HT1080 (cell line): ENCODE measurements around the gene TGFBI. TPM values are rescaled to one million over a fixed set of nuclear protein-coding genes. Genes with fewer than 3 reads are reported as not detected.
A peak's percentile ranks its signal among the peaks of the same experiment; 100 is the strongest.

ENCODE experiments used
- DNase-seq: peaks from one replicate; pipeline ENCODE4 v3.0.0-alpha.2; 2015; ENCODE audit warnings: low read depth
- polyA plus RNA-seq, 2 experiments: library from polyadenylated mRNA; depleted of rRNA; stranded (reverse); fragments of >200 nt; gene quantifications; 2 replicates each; pipeline ENCODE4 v1.2.3, GENCODE V29; 2015
- total RNA-seq: library from RNA; depleted of rRNA; stranded (reverse); fragments of >200 nt; shearing (Covaris generic); gene quantifications from 2 replicates; pipeline ENCODE4 v1.2.3, GENCODE V29; 2014; rRNA removed

The TGFBI gene
- total RNA-seq = 34.9 and 56.4 TPM in 2 replicates
- polyA plus RNA-seq (2015; cell fraction: cytosol; rRNA removed) = 170 and 171 TPM in 2 replicates
- 147 and 174 TPM in 2 replicates for polyA plus RNA-seq (2015; cell fraction: nucleus; rRNA removed)

DNA sequence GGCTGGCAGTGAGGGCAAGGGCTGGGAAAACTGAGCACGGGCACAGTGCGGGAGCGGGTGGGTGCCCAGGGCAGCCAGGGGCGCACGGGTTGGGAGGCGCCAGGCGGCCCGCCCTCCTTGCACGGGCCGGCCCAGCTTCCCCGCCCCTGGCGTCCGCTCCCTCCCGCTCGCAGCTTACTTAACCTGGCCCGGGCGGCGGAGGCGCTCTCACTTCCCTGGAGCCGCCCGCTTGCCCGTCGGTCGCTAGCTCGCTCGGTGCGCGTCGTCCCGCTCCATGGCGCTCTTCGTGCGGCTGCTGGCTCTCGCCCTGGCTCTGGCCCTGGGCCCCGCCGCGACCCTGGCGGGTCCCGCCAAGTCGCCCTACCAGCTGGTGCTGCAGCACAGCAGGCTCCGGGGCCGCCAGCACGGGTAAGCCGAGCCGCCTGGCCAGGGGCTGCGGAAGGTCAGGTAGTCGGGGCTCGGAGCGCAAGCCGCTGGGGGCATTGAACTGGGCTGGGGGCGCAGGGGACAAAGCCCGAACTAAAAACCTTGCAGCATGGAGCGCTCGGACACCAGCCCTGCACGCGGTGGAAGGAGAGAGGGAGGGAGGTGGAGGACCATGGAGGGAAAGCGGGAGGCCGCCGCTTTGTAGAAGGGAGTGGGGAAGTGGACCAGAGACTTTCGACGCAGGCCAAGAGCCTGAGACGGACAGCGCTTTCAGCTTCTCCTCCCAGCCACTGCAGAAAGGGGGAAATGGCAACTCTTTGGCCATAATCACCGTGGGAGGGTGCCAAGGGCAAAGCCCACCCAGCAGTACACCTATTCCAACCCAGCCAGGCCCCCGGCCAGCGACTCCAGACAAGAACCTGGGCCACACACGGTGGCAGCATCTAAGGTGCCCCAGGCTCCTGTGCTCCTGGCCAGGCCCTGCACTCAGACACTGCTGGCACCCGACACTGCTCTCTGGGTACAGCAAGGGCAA is at the start of gene TGFBI:
Gene TGFBI, plus strand, starts transcription at position 207 of the 961 bp plus-strand sequence. Its CDS starts 68 bp downstream, at position 275.
- no peak for DNase-seq

DNA sequence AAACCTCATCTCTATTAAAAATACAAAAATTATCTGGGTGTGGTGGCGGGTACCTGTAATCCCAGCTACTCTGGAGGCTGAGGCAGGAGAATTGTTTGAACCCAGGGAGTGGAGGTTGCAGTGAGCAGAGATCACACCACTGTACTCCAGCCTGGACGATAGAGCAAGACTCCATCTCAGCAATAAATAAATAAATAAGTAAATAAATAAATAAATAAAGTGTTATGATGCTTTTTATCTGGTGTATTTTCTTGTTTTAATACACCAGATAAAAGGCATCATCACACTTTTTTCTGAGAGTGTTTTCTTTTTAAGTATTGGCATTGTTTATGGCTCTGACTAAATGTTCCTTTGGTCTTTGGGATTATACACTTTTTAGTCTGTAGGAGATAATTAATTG is 49.8 kb upstream of the TGFBI start:
- no peak for DNase-seq

DNA sequence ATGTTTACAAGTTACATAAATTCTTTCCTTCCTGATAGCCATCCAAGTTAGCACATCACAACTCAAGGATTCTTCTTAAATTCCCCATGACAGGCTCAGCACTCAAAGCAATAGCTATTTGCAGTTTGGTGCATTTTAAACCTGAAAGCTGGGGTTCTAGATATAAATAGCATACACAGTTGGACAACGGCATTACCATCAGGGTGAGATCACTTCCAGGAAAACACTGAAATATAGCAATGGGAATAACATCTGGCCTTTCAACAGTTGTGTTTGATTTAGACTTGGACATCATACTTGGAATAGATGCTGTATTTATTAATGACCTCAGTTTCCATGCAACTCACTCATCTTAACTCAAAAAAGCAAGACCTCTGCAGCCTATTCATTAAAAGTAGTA is 49.3 kb upstream of the TGFBI start:
- DNase-seq = peak; percentile 26

DNA sequence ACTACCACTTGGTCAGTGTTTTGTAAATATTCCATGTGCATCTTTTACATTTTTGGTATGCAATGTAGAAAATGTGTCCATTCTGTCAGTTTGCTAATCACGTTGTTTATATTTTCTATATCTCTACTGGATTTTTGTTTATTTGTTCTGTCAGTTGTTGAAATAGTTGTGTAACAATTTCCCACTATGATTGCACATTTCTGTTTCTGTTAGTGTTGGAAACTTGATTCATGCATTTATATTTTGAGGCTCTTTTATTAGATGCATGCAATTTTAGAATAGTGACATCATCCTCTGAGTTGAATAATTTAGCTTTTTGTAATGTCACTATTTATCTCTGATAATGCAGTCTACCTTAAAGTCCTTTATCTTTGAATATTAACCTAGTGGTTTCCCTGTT is 48.2 kb upstream of the TGFBI start:
- no peak for DNase-seq

DNA sequence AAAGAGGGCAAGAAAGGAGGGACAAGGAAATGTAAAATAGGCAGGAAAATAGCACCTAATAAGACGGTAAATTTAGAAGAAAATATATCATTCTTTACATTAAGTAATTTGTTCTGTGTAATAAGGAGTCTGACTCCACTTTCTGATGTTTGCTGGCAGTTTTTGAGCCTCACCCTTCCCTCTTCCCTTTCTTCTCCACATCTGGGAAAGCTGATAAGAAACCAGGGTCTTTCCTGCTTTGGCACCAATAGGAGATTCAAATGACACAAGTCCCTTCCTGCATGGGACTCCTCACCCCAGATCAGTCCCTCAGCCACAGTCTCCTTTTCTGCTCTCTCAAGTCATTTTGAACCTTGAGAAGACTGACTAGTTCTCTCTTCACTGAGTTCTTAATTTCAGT is 42.8 kb upstream of the TGFBI start:
- no peak for DNase-seq

DNA sequence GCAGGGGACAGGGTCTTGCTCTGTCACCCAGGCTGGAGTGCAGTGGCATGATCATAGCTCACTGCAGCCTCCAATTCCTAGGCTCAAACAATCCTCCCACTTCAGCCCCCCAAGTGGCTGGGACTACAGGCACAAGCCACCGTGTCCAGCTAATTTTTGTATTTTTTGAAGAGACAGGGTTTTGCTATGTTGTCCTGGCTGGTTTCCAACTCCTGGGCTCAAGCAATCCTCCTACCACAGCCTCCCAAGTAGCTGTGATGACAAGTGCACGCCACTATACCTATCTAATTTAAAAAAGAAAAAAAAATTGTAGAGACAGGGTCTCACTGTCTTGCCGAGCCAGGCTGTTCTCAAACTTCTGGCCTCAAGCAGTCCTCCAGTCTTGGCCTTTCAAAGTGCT is 42.4 kb upstream of the TGFBI start:
- DNase-seq = no peak

DNA sequence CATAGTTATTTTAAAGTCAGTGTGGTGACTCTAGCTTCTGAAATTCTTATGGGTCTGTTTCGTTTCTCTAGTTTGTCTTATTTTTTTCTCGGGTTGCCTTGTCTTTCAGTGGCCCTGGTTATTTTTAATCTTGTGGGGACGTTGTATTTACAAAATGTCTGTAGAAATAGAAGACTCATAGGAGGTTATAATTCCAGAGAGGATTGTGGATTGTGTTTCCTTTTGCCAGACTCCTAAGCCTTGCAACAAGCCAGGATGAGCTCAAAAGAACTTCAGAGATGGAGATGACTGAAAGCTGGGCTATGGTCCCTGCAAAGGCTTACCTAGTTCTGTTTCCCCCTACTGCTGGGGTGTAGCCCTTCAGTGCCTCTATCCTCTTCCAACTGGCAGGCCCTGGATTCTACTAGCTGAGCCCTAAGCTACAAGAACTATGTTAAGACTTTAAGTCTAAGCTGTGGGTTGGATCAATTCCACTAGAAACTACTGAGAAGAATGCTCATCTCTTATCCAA is 41.8 kb upstream of the TGFBI start:
- no peak for DNase-seq

DNA sequence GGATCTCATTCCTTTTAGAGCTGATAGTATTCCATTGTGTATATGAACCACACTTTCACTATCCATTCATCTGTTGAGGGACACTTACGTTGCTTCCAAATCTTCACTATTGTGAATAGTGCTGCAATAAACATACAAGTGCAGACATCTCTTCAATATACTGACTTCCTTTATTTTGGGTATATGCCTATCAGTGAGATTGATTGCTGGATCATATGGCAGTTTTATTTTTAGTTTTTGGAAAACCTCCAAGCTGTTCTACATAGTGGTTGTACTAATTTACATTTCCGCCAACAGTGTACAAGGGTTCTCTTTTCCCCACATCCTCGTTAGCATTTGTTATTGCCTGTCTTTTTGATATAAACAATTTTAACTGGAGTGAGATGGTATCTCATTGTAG is 40.2 kb upstream of the TGFBI start:
- no peak for DNase-seq

DNA sequence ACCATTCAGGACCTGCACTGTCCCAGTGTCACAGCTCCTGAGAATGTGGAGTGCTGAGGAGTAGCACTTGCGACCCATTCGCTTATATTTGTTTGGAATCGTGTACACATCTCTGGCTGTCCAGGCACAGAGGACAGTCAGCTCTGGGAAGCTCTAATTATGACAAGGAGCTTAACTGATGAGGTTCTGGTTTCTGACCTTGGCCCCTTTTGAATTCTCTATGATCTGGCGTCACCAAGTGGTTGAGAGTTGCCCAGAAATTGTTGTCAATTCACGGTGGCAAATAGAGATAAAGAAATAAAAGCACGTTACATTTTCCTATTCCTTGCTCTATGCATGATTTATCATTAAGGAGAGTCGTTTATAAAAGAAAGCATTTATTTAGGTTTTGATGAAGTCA is 39.1 kb upstream of the TGFBI start:
- no peak for DNase-seq

DNA sequence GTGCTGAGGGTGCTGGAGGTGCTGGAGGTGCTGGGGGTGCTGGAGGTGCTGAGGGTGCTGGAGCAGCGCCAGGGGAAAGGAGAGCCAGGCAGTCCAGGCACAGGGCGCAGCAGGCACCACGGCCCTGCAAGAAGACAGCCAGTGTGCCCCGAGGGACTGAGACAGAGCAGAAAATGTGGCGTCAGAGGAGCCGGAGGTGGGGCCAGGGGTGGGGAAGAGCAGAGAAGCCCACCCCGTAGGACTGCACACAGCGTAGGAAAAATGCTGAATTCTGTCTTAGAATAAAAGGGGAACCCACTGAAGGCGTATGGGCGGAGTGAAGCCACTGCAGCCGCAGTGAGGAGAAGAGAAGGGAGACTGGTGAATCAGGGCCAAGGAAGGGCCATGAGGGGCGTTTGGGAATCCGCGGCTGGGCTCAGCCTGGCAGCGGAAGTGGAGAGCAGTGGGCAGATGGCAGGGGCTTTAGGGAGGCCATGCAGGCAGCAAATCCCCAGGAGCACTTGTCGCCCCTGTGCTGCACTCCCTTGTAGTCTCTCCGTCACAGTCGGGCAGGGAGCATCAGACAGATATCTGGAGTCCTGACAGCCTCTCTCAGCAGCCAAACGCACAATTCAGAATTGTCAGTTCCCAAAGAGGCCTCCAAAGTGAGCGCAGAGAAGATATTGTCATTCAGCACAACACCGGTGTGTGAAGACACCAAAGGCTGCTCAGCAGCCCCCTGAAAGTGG is 38.1 kb upstream of the TGFBI start:
- DNase-seq = no peak

DNA sequence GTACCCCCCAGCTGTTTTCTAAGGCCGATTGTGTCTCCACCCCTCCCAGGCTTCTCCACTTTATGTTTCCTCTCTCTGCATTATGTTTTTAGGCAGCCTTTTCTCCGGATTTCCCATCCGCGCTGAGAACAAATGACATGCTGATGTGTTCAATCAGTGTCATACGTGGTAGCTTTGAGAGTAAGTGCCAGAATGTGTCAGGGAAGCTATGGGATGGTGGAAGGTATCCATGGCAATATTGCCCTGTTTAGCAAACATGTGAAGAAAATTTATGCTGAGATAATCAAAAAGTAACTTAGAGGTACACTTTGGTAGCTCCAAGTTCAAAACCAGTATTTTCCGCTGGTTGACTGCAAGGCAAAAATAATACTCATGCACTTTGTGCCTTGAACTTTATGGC is 37.4 kb upstream of the TGFBI start:
- no peak for DNase-seq

DNA sequence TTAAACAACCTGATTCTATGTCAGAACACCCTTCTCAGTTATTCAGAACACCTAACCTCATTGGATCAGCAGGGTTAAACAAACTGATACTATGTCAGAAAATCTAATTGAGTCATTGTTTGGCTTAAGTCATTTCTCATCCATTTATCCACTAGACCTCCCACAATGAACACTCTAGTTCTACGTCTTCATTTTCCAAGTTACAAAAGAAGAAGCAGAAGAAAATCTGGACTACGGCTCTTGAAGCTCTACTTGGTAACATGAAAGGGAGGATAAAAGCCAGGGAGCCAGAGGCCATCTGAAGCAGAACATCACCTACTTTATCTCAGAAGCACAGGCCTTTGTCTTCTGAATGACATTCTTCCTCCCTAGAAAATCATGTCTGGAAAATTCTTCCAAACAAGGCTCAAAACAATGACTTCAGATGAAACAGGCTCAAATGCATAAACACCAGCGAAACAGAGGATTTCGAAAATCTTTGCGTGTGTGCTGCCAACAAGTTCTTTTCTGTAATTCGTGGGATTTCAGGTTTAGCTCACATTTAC is 35.4 kb upstream of the TGFBI start:
- peak; percentile 24 for DNase-seq

DNA sequence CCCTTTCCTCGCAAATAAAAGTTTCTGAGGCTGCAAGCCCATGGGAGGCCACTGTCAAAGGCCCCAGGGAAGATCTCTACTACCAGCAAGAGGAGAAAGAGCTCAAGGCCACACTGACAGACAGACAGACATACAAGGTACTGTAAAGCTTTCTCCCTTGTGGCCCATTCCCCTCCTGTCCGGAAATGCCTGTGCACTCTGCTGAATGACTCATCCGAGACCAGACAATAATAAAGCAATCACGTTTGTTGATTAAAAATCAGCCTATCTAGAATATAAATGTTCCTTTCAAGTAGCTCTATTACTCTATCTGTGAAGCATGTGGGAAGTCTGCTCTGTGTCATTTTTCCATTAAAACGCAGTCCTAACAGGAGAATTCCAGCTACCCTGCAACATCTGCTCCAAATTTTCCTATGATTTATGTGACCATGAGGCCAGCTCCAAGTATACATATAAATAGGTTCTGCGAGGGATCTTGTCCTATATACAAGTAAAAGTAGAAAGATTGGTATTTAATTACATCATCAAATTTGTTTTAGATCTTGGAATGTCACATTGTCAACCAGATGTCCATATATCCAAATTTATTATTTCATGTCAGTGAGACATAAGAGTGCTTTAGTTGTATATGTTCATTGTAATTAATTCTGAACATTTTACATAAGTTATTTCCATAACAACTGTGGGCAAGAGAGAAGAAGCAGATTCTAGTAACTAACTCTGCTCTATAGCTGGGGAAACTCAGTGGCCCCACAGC is 34.7 kb upstream of the TGFBI start:
- peak; percentile 83 for DNase-seq

DNA sequence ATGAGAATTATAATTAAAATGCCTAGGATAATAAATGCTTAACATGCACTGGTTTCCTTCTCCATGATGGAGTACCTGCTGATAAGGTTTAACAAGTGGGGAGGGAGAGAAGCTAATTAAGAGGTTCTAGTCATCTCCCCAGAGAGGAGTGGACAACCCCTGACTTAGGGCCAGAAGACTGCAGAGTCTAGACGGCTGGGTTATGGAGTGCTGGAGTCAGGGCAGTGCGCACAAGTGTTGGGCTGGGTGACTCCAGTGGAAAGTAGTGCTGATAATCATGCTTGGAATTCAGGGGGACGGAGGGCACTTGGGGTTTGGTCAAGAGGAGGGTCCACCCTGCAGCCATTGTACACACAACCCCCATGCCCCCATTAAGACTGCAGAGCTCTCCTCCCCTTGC is 32.8 kb upstream of the TGFBI start:
- no peak for DNase-seq

DNA sequence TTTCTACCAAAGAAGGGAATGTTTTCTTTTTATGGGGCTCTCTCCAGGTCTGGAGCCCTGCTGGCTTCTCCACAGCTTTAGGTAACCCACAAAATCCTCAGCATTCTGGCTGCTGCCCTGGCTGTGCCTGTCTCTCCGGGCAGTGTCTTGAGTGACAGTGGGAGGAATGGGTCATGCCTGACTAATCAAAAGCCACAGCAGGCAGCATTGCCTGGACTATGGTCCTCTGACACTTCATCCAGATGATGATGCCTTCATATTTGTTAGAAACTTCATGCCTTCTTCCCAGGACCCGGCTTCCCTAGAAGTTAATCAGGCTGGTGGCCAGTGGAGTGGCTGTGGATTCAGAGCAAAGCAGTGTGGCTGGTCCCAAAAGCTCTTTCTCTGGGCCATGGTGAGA is 32.2 kb upstream of the TGFBI start:
- DNase-seq = peak; percentile 66

DNA sequence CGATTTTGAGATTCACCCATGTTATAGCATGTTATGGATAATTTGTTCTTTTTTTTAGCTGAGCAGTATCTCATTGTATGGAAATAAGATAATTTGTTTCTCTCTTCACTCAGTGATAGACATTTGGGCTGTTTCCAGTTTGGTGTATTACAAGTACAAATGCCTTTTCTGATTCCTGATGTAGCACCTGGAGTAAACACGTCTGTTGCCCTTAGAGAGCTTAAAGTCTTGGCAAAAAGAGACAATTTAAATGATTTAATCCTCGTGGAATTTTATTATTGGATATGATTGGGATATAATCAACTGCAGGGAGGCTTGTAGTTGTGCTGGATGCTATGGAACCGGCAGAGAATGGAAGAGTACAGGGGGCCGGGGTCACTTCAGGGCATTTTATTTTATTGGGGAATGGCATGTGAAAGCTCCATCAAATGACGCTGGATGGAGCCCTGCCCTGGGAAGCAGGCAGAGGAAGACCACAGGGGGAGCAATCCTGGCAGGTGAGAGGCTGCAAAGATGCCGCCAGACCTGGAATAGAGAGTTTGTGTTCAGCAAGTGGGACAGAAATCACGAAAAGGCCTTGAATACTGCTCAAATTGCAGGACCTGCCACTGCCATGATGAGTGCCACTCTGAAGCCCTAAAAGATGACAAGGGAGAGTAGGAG is 31.0 kb upstream of the TGFBI start:
- DNase-seq = no peak

DNA sequence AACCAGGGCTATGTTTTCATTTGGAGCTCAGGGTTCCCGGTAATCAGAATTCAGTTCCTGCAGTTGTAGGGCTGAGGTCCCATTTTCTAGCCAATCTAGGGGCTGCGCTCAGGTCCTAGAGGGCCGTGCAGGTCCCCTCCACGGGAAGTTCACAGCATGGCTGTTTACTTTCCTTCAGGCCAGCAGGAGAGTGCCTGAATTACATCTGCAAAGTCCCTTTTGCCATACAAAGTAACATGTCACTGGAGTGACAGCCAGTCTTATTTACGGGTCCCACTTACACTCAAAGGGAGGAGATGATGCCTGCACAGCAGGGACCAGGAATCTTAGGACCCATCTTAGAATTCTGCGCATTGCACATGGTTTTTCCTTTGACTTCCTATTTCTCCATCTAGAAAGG is 29.9 kb upstream of the TGFBI start:
- no peak for DNase-seq

DNA sequence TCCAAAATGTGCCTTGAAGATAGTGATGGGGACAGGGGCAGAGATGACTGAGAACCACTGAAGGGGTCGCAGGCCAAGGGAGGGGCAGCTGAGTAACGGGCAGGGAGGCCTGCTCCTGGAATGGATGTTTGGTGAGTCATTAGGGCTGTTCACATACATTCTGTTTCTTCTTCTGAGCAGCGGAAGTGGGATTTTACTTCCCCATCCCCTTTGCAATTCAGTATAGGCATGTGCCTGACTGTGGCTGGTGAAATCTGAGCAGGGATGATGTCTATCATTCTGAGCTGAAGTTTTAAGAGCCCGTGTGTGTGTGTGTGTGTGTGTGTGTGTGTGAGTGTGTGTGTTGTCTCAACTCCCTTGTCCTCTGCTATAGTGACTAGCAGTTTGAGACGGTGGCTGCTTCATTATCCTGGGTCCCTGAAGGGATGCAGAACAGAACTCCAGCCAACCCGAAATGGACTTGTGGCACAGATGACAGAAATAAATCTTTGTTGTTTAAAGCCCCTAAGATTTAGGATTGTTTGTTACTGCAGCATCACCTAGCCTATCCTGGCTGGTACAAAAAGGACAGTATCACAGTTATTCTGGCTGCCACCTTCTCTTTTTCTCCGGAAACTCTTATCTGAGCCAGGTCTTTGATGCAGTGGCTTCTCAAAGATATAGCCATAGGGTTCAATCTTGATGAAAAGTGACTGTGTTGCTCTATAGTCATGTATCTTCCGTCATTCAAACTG is 29.2 kb upstream of the TGFBI start:
- DNase-seq = peak; percentile 99

DNA sequence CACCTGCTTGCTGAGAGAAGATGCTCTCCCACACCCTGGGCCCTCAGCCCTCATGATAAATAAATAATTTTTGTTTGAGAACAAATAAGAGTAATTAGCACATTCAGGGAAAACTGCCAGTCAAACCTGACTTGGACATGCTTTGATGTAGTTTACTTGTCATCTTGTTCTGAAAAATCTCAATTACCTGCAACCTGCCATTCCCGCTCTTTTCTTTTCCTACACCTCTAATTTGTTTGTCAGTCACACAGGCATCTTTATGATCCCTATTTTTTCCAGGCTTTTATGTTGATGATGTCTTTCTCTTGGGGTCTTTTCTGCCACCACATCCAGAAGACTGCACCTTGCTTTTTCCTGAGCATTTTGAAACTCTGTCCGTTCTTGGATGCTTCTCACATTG is 28.6 kb upstream of the TGFBI start:
- no peak for DNase-seq

DNA sequence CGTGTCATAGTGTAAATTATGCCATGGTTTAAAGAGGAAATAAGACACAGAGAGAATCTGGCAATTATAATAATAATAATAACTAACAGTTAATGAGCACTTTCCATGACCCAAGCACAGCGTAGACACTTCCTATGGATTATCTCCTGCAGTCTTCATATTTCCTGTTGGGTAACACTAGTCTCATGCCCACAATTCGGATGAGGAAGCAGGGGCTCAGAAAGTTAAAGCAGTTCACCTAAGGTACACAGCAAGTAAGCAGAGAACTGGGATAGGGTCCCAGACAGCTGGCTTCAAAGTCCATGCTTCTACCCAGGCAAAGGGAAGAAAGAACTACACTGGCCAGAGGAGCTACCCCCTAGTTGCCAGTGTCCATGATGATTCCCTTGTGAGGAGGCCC is 27.9 kb upstream of the TGFBI start:
- no peak for DNase-seq
